Uterus (tissue), 4 donors: ENCODE data around the gene NFATC4. TPM values are rescaled to one million over a fixed set of nuclear protein-coding genes. Genes with fewer than 3 reads are reported as not detected.

Experiments used
- DNase-seq, 2 donors: peaks; one replicate each; pipeline ENCODE4 v3.0.0-alpha.2; 2019 to 2020
- H3K27ac ChIP-seq, 2 donors: fragments of 200-600 bp; sonication (generic); 1 replicate in 1 of 2; 2 replicates in 1 of 2; pipeline ENCODE4 v1.5.1; 2016 to 2018
- H3K27me3 ChIP-seq, 2 donors: fragments of 200-600 bp; sonication (generic); one replicate each; pipeline ENCODE4 v1.5.1; 2018 to 2019; ENCODE audit warnings: control low read depth in 1 of 2
- H3K36me3 ChIP-seq, 2 donors: fragments of 200-600 bp; sonication (generic); one replicate each; pipeline ENCODE4 v1.5.1; 2019; ENCODE audit warnings: control low read depth in 1 of 2
- H3K4me1 ChIP-seq, 2 donors: fragments of 200-600 bp; sonication (generic); one replicate each; pipeline ENCODE4 v1.5.1; 2018 to 2019; ENCODE audit warnings: control low read depth in 1 of 2
- H3K4me3 ChIP-seq, 2 donors: fragments of 200-600 bp; sonication (generic); 1 replicate in 1 of 2; 2 replicates in 1 of 2; pipeline ENCODE4 v1.5.1; 2018 to 2019; ENCODE audit warnings: mild to moderate bottlenecking in 1 of 2
- H3K9me3 ChIP-seq, 2 donors: fragments of 200-600 bp; sonication (generic); one replicate each; pipeline ENCODE4 v1.5.1; 2019; ENCODE audit warnings: control low read depth in 1 of 2
- CTCF ChIP-seq, 4 experiments: fragments of 200-600 bp in 2 of 4; fragments of 450-650 bp in 2 of 4; sonication (generic) in 2 of 4; IDR thresholded peaks; one replicate each; pipeline ENCODE4 v1.5.1; 2016 to 2019; ENCODE audit warnings: antibody characterized with exemption in 4 of 4, mild to moderate bottlenecking in 2 of 4, moderate library complexity in 1 of 4
- POLR2A ChIP-seq, 2 donors: fragments of 450-650 bp; IDR thresholded peaks; one replicate each; pipeline ENCODE4 v1.6.1; 2016; ENCODE audit warnings: antibody characterized with exemption in 2 of 2, mild to moderate bottlenecking in 1 of 2, moderate library complexity in 1 of 2
- intact Hi-C: fragments of 100-400 bp; cut with DNase I; formaldehyde crosslinking; loops from one replicate; pipeline ENCODE4 v1.15.1; 2023; ENCODE audit warnings: low total_unique reads
- total RNA-seq, 4 donors: library from RNA; depleted of rRNA in 3 of 4; stranded (reverse); fragments of >200 nt in 3 of 4; gene quantifications; one replicate each; pipeline versions ENCODE4 v1.1.0 to v1.2.4, GENCODE V29; 2014 to 2023
- donor health status: DM: yes; HTN: yes; CAD: no.

Gene NFATC4
- total RNA-seq, 4 donors from 2014 or later: 25.6 to 187 (median 86.4) TPM

GRCh38 chr14:24338843-24339242 lies 29.1 kb upstream of the NFATC4 start:
- peaks cover 0 to 8% of the 10 kb centered on the region in 2 donors for H3K4me1 ChIP-seq
- H3K9me3 ChIP-seq: no peaks in the 10 kb centered on the region
- no peak for TF ChIP-seq POLR2A (IDR thresholded peaks at IDR 0.05)
- TF ChIP-seq CTCF (IDR thresholded peaks at IDR 0.05): no peak
- no peaks in the 10 kb centered on the region for H3K36me3 ChIP-seq
- no peak overlapping the region for H3K27ac ChIP-seq
- intact Hi-C loops: loop anchor here (10.0 kb wide), 1 partner anchor 96 kb away; no protein-coding TSS in a partner anchor
- H3K4me3 ChIP-seq: peak overlapping the region; percentile 18 to 31
- no peak for DNase-seq
- H3K27me3 ChIP-seq: peaks cover 0 to 20% of the 10 kb centered on the region in 2 donors

- TF ChIP-seq POLR2A (IDR thresholded peaks at IDR 0.05) (no peak), CTCF (IDR thresholded peaks at IDR 0.05) (no peak)
- Histone ChIP-seq H3K36me3 (no peaks in the 10 kb centered on the region), H3K4me3 (peak within 1 kb of the TSS; percentile 18 to 31), H3K9me3 (no peaks in the 10 kb centered on the region), H3K27ac (no peak within 1 kb of the TSS), H3K4me1 (peaks cover 0 to 2% of the 10 kb centered on the region in 2 donors), H3K27me3 (peaks cover 0 to 13% of the 10 kb centered on the region in 2 donors)
- intact Hi-C loops: loop anchor here (10.0 kb wide), 1 partner anchor 95 kb away; no protein-coding TSS in a partner anchor
- no peak for DNase-seq
These were observed 28.5 kb upstream of the NFATC4 start, which contains the start of gene RIPK3 for GRCh38 chr14:24339284-24340151. TSS of gene RIPK3 (minus strand) at chr14:24339991. CDS start at chr14:24339826, 165 bp downstream.

- no peak for DNase-seq
- intact Hi-C loops: no loop called here
- H3K4me1 ChIP-seq: no peaks in the 10 kb centered on the region
These were observed 27.4 kb upstream of the NFATC4 start for GRCh38 chr14:24340606-24341005.

GRCh38 chr14:24342889-24343288 lies 25.1 kb upstream of the NFATC4 start:
- H3K4me3 ChIP-seq: no peak overlapping the region
- no peaks in the 10 kb centered on the region for H3K36me3 ChIP-seq
- H3K27ac ChIP-seq: no peak overlapping the region
- no peaks in the 10 kb centered on the region for H3K4me1 ChIP-seq
- no peaks in the 10 kb centered on the region for H3K9me3 ChIP-seq
- DNase-seq: no peak
- intact Hi-C loops: no loop called here
- no peaks in the 10 kb centered on the region for H3K27me3 ChIP-seq
- no peak for TF ChIP-seq CTCF (IDR thresholded peaks at IDR 0.05)

More at GRCh38 chr14:24340606-24341005, 27.4 kb upstream of the NFATC4 start:
- no peak overlapping the region for H3K27ac ChIP-seq
- H3K4me3 ChIP-seq: no peak overlapping the region
- H3K36me3 ChIP-seq: no peaks in the 10 kb centered on the region
- TF ChIP-seq POLR2A (IDR thresholded peaks at IDR 0.05) (no peak), CTCF (IDR thresholded peaks at IDR 0.05) (no peak)
- H3K27me3 ChIP-seq: peaks cover 0 to 7% of the 10 kb centered on the region in 2 donors
- no peaks in the 10 kb centered on the region for H3K9me3 ChIP-seq
